ELR (cell line): ENCODE results near the gene DKK3.

Experiments
- DNase-seq: peaks from one replicate; pipeline ENCODE4 v3.0.0-alpha.2; 2015; ENCODE audit warnings: low read depth

DKK3 gene

DNA sequence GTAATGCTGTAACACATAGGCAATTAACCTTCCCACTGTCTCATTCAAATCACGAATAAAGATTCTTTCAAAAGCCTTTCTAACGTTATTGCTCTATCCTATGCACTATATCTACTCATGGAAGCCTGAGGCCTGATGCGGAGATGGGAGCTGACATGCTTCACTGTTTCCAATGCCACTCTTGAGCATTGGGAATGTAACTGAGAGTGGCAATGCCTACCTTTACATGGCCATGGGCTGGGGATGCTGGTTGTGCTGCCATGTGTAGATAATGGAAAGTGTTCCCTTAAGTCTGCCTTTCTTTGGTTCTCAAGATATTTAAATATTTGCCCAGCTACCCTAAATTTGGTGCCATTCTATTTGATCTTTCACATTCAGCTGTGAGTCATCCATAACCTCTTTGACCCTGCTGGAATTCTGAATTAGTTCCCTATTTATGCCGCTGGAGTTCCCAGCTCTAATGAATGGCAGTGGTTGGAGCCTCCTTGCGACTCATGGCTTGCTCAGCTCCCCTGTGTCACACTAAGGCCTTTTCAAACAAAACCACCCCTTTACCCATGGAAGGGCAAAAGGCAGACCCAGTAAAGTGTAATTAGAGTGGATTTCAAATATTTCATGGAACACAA, 21.4 kb upstream of the DKK3 start:
- peak; percentile 83 for DNase-seq

GRCh38 chr11:12029119-12029518, 20.7 kb upstream of the DKK3 start:
- no peak for DNase-seq

- no peak for DNase-seq
Observed at GRCh38 chr11:12028303-12028702, 19.9 kb upstream of the DKK3 start.

DNA sequence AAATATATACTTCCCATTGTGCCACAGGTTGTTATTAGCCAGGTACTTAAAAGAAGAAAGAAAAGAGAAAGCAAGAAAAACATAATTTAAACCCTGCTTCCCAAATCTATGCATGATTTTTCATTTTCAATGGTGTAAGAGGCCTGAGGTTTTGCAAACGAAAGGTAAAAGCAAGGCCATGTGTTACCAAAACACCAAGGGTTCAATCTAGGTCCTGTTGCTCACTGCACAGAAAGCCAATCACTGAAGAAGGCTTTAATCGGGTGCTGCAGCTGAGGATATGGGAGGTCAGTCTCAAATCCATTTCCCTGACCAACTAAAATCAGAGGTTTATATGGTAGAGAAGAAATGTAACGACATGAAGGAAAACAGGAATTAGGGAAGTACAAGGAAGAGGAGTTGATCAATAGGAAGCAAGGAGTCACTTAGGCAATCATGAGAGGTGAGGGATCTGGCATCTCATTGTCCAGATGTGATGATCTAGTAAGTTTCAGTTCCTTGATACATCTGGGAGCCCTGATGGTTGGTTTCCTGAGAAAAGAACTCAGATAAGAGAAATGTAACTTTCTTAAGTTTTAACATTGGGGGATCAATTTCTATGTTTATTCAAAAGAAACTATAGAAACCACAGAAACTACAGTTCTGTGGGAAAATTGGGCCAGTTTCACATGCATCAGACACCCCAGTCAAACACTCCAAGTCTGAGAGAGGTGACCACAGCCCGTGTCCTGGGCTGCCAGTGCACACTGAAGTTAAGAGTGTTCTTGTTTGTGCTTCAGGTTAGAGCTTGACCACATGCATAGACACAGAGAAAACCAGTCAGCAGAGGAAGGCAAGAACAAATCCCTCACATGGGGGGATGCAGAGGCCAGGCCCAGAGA, 18.1 kb upstream of the DKK3 start:
- DNase-seq = no peak

DNA sequence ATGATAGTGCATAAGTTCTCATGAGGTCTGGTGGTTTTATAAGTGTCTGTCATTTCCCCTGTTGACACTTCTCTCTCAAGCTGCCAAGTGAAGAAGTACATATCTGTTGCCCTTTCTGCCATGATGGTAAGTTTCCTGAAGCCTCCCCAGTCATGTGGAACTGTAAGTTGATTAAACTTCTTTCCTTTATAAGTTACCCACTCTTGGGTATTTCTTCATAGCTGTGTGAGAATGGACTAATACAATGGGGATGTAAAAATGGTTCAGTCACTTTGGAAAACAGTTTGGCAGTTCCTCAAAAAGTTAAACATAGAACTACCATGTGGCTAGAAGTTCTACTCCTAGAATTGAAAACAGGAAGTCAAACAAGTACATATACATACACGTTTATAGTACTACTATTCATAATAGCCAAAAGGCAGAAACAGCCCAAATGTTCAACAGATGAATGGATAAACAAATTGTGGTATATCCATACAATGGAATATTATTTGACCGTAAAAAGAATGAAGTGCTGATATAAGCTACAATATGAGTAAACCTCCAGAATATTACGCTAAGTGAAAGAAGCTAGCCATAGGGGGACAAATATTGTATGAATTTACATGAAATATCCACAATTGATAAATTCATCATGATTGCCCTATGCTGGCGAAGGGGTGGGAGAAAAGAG, 16.0 kb upstream of the DKK3 start:
- DNase-seq = no peak

DNA sequence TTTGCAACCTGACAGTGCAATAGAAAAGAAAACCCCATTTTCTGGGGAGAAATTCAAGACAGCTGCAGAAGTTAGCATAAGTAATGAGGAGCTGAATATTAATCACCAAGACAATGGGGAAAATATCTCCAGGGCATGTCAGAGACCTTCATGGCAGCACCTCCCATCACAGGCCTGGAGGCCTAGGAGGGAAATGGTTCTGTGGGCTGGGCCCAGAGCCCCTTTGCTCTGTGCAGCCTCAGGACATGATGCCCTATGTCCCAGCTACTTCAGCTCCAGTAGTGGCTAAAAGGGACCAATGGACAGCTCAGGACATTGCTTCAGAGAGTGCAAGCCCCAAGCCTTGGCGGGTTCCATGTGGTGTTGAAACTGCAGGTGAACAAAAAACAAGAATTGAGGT, 14.6 kb upstream of the DKK3 start:
- no peak for DNase-seq

GRCh38 chr11:12020546-12020945, 12.1 kb upstream of the DKK3 start:
- DNase-seq = no peak

DNA sequence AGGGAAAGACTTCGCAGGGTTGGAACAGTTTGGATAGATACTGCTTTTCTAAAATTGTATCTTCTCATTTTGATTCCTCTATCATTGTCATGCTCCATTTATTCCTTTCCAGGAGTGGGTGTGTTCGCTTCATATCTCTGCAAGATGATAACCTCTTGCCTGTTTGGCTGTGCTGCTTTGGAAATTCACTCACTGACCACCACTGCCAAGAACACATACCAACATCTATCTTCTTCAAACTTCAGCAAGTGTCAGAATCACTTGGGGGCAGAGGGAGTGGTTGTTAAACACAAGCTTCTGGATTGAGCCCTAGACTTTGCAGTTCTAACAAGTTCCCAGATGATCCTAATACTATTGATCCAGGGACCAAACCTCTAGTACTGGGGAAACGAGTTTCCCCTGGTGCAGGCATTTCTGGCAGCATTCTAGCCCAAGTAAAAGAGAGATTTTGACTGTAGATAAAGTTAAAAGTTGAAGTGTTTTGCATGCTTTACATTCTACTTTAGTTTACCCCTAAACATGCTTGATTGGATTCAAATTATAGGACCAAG, 11.5 kb upstream of the DKK3 start:
- DNase-seq = no peak

DNA sequence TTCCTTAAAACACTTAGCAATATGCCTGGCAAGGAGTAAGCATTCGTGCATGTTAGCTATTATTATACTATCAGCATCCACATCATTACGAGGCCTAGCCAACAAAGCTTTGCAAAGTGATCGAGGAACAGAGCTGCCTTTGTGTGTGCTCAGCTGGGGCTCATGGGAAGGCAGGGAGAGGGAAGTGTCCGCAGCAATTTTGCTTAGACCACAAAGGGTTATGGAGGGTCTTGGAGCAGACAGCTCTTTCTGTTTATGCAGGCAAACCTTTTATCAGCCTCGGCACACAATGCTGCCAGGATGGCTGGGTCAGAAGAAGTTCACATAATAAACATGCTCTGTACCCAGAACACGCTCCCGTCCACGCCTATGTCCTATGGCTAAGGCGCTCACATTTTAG, 10.9 kb upstream of the DKK3 start:
- DNase-seq = no peak

GRCh38 chr11:12017865-12018453, 9.5 kb upstream of the DKK3 start:
- no peak for DNase-seq

DNA sequence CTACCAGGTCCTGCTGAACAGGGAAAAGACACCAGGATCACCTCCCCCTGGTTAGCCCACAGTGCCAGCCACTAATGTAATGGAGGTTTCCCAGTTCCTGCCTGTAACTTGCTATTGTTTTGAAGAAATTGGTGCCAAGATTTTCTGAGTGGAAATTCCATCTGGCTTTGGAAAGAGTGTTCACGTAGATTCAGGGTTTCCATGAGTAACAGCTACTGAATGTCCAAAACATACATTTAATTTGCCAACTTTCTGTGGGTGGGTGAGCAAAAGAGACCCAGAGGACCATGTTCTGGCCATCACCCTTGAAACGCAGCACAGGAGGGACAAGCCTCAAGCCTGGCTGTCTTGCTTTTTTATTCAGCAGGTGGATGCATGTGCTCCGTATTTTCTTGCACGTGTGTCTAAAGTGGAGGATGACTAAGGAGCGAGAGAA, 8.8 kb upstream of the DKK3 start:
- DNase-seq = no peak

- no peak for DNase-seq
Observed at GRCh38 chr11:12016246-12016645, 7.8 kb upstream of the DKK3 start.

DNA sequence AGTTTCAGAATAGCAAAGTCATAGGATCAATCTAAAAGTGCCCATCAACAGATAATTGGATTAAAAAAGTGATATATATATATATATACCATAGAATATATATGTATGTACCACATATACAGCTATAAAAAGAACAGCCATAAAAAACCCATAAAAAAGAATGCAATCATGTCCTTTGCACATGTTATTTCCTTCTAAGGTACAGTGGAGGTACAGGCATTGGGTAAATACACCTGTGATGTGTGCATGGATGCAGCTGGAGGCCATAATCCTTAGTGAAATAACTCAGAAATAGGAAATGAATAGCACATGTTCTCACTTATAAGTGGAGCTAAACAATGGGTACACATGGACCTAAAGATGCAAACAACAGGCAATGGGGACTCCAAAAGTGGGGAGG, 7.1 kb upstream of the DKK3 start:
- DNase-seq = no peak

DNA sequence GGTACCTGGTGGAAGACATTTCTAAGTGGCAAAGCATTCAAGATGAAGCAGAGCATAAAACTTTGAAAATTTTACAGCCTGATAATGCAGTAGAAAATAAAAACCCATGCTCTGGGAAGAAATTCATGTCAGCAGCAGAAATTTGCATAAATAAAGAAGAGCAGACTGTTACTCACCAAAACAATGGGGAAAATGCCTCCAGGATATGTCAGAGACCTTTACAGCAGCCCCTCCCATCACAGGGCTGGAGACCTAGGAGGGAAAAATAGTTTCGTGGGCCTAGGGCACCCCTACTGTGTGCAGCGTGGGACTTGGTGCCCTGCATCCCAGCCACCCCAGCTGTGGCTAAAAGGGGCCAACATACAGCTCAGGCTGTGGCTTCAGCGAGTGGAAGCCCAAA, 5.4 kb upstream of the DKK3 start:
- DNase-seq = peak; percentile 65

- DNase-seq = no peak
Observed at GRCh38 chr11:12009617-12010321, 1.3 kb upstream of the DKK3 start.

DNA sequence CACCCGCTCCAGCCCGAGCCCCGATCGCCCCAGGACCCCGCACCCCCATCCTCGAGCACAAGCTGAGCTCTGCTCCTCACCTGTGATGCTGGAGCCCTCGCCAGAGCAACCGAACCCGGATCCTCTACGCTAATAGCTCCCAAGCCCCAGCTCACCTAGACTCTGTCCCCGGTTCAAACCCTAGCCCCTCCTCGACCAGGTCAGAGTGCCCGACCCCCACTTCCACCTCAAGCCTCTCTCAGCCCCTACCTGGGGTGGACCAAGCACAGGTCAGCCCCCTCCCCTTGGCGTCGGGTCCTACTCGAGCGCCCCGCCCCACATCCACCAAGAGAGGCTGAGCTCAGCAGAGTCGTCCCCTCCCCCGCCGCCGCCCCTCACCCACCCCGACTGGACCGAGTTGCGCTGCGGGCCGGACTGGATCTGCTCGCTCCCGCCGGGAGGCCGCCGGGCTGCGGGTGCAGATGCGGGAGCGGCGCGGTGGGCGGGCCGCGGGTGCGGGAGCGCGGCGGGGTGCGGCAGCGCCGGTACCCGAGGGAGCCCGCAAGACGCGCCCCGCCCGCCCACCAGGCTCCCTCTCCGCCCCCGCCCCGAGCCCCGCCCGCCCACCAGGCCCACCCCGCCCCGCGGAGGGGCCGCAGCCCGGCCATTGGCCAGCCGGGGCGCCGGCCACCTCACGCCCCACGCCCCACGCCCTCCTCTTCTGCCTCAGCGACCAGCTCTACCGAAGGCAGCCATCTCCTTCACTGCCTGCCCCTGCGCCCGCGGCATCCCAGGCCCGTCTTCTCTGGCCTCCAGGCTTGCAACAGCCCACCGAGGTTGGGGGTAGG, 577 bp upstream of the DKK3 start:
- DNase-seq = peak; percentile 84

GRCh38 chr11:12007230-12007593, 1.2 kb downstream of the DKK3 start:
- DNase-seq = no peak

- DNase-seq = no peak
Observed at GRCh38 chr11:12006552-12007229, 1.7 kb downstream of the DKK3 start.

DNA sequence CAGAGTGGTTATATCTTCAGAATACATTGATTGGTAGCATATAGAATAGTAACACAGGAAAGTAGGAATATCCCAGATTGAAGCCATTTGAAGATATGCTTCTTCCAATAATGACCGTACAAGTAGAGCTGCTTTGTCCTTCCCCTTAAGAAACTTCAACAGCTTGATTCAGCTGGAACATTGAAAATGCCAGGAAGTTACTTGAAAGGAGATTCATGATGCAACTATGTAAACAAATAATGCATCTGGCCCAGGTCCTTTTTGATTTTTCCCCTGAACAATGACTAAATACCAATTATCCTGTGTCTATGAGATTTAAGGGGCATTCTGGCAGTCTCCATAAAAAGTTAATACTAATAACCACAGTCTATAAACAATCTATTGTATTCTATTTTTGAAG, 3.0 kb downstream of the DKK3 start:
- peak; percentile 88 for DNase-seq

- no peak for DNase-seq
Observed at GRCh38 chr11:12005061-12005460, 3.4 kb downstream of the DKK3 start.
